Psoas muscle (tissue), 8 donors: ENCODE data around the gene RNF138. TPM values are rescaled to one million over a fixed set of nuclear protein-coding genes. Genes with fewer than 3 reads are reported as not detected.

Experiments
- ATAC-seq, 4 donors: fragments of 200-7000 bp; cut with Tn5 transposase; one replicate each; pipeline ENCODE4 v1.9.1; 2020; ENCODE audit warnings: moderate library complexity in 3 of 4, mild to moderate bottlenecking in 2 of 4
- DNase-seq, 2 donors: peaks; one replicate each; pipeline ENCODE4 v3.0.0-alpha.2; 2020
- H3K27ac ChIP-seq: fragments of 200-600 bp; one replicate; pipeline ENCODE4 v1.8.0; 2022
- H3K27me3 ChIP-seq, 3 donors: fragments of 200-600 bp in 1 of 3; one replicate each; pipeline versions ENCODE4 v1.6.1 to v1.8.0; 2013 to 2022; ENCODE audit warnings: low read length in 2 of 3, mild to moderate bottlenecking in 2 of 3, moderate library complexity in 1 of 3; ENCODE audit not compliant: insufficient read depth in 3 of 3
- H3K36me3 ChIP-seq, 2 donors: fragments of 200-600 bp in 1 of 2; one replicate each; pipeline versions ENCODE4 v1.6.1 to v1.8.0; 2013 to 2022; ENCODE audit warnings: low read depth in 1 of 2, mild to moderate bottlenecking in 1 of 2, moderate library complexity in 1 of 2; ENCODE audit not compliant: insufficient read depth in 1 of 2
- H3K4me1 ChIP-seq: fragments of 200-600 bp; one replicate; pipeline ENCODE4 v1.8.0; 2022
- H3K4me3 ChIP-seq: fragments of 200-600 bp; one replicate; pipeline ENCODE4 v1.8.0; 2022; ENCODE audit warnings: mild to moderate bottlenecking
- H3K9me3 ChIP-seq: fragments of 200-600 bp; one replicate; pipeline ENCODE4 v1.8.0; 2022
- CTCF ChIP-seq: fragments of 200-600 bp; IDR thresholded peaks from one replicate; pipeline ENCODE4 v1.8.0; 2022; ENCODE audit warnings: antibody characterized with exemption
- WGBS, 3 donors: extraction: QIAGEN DNeasy Blood & Tissue Kit; methylation state at CpG; one replicate each; pipeline versions ENCODE4 v1.1.6 to v1.1.7; 2013; 5-methylcytosine and 5-hydroxymethylcytosine counted together
- intact Hi-C, 2 donors: fragments of 100-400 bp; cut with DNase I; formaldehyde crosslinking; loops; one replicate each; pipeline versions ENCODE4 v1.11.0 to v1.14.2; 2022
- polyA plus RNA-seq, 3 donors: library from polyadenylated mRNA; stranded (reverse); fragments of 200-250 nt; gene quantifications; one replicate each; pipeline ENCODE4 v1.2.3, GENCODE V29; 2013
- total RNA-seq, 4 donors: library from RNA; stranded (reverse); fragmentation: NEBNext Ultra II Directional in 2 of 4; extraction: Animal tissue kit (Norgen Biotek cat#: 25700) in 2 of 4; gene quantifications; one replicate each; pipeline versions ENCODE4 v1.2.1 to v1.2.4, GENCODE V29; 2021 to 2023
- donor health status: healthy with polysubstance abuse.
- donor health status: DM: no; HTN: no; CAD: no; lungs with moderate emphysema.
- donor health status: Bipolar disorder and iron deficiency.
- donor health status: healthy.
- donor health status: DM: yes; HTN: yes; CAD: no.
- donor health status: DM: no; HTN: no; CAD: no.
- donor health status: DM: no; HTN: no; CAD: no.
- donor health status: DM: yes; HTN: yes; CAD: no.

The RNF138 gene
- total and polyA plus RNA-seq, 7 donors: 3.6 to 10.1 (median 7.2) TPM

DNA sequence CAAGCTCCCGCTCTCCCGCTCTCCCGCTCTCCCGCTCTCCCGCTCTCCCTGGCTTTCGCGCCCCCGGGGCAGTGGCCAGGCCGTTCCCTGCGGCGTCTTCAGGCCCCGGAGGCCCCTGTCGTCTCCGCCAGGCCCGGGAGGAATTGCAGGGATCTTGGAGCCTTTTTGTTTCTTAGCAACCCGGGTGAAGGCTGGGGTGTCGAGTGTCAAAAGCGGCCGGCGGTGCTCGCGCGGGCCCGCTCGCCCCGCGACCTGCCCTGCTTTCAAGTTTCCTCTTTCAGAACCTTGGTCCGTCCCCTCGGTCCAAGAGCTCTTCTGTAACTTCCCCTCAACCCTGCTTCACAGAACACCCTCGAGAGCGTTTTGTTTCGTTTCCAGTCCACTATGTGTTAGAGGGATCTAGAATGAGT lies 1.4 kb downstream of the RNF138 start:
- peak; percentile 8 to 37 (median 24) for ATAC-seq
- Histone ChIP-seq H3K27ac (peak overlapping the region; percentile 100), H3K27me3 (no peaks in the 10 kb centered on the region), H3K9me3 (no peaks in the 10 kb centered on the region), H3K36me3 (no peaks in the 10 kb centered on the region), H3K4me1 (peaks cover 36% of the 10 kb centered on the region), H3K4me3 (peak overlapping the region; percentile 97)
- DNase-seq: peak; percentile 49 to 68
- WGBS, 3 donors: 0 to 1% (median 1%) methylated on average over 25 to 32 of the region's 32 CpGs
- intact Hi-C loops: loop anchor here (5.0 to 10.0 kb wide), 3 partner anchors 148 to 382 kb away; partner anchors contain the start of genes TRAPPC8 (in 2 of the 2) and GAREM1 (in 1 of the 2)
- no peak for TF ChIP-seq CTCF

- ATAC-seq: no peak
- TF ChIP-seq CTCF: no peak
- Histone ChIP-seq H3K27ac (peak overlapping the region; percentile 100), H3K36me3 (no peaks in the 10 kb centered on the region), H3K4me1 (peaks cover 36% of the 10 kb centered on the region), H3K27me3 (no peaks in the 10 kb centered on the region), H3K4me3 (peak overlapping the region; percentile 97), H3K9me3 (no peaks in the 10 kb centered on the region)
- DNase-seq: no peak
- 16 to 19% (median 16%) methylated on average over 7 of the region's 7 CpGs for WGBS, 3 donors
- intact Hi-C loops: loop anchor here (5.0 to 10.0 kb wide), 3 partner anchors 149 to 381 kb away; partner anchors contain the start of genes TRAPPC8 (in 2 of the 2) and GAREM1 (in 1 of the 2)
Measured at GRCh38 chr18:32093523-32093922, 1.8 kb downstream of the RNF138 start.

DNA sequence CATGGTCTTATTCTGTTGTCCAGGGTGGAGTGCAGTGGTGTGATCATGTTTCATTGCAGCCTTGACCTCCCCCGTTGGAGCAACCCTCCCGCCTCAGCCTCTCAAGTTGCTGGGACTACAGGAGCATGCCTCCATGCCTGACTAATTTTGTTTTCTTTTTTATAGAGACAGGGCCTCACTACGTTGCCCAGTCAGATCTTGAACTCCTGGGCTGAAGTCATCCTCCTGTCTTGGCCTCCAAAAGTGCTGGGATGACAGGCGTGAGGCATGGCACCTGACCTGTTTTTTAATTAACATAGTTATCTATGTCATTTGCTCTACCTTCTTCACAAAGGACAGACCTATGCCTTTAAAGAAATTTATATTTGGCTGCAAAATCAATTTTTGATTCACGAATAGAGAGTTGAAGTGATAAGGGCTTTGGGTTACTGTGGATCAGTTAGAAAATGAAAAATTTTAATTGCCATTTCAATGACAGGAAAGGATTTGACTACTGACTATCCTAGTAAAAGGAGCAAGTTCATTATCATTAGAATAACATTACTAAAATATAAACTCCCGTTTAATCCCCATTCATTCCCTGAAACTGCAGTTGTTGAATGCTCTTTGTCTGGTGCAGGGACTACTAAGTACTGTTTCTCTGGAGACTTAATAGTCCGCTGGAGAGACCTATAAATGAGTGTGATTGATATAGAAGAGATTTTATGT lies 3.7 kb downstream of the RNF138 start:
- Histone ChIP-seq H3K9me3 (no peaks in the 10 kb centered on the region), H3K4me1 (peaks cover 46% of the 10 kb centered on the region), H3K27ac (peak overlapping the region; percentile 12), H3K4me3 (no peak overlapping the region), H3K27me3 (no peaks in the 10 kb centered on the region), H3K36me3 (no peaks in the 10 kb centered on the region)
- TF ChIP-seq CTCF: no peak
- no peak for DNase-seq
- intact Hi-C loops: loop anchor here (10.0 kb wide), 2 partner anchors 151 to 379 kb away; partner anchors contain the start of genes GAREM1 (in 1 of the 2) and TRAPPC8 (in 1 of the 2)
- no peak for ATAC-seq
- WGBS, 3 donors: 75 to 88% (median 82%) methylated on average over 7 of the region's 7 CpGs

- H3K4me1 ChIP-seq: peaks cover 46% of the 10 kb centered on the region
- H3K4me3 ChIP-seq: no peak overlapping the region
- WGBS, 3 donors: 56 to 69% (median 60%) methylated on average over 4 of the region's 4 CpGs
- no peaks in the 10 kb centered on the region for H3K9me3 ChIP-seq
- ATAC-seq: no peak
- no peak for DNase-seq
- no peak for TF ChIP-seq CTCF
- H3K27ac ChIP-seq: no peak overlapping the region
- H3K27me3 ChIP-seq: no peaks in the 10 kb centered on the region
- intact Hi-C loops: loop anchor here (10.0 kb wide), 2 partner anchors 151 to 379 kb away; partner anchors contain the start of genes GAREM1 (in 1 of the 2) and TRAPPC8 (in 1 of the 2)
- no peaks in the 10 kb centered on the region for H3K36me3 ChIP-seq
Measured at GRCh38 chr18:32095900-32096229, 4.2 kb downstream of the RNF138 start.
